Suprapubic skin (tissue), 4 donors: ENCODE data around the gene AP1S3.

Source experiments
- CTCF ChIP-seq, 2 donors: fragments of 200-600 bp in 1 of 2; fragments of 450-650 bp in 1 of 2; sonication (generic) in 1 of 2; IDR thresholded peaks; one replicate each; pipeline ENCODE4 v1.5.1; 2016 to 2019; ENCODE audit warnings: antibody characterized with exemption in 2 of 2, mild to moderate bottlenecking in 1 of 2, moderate library complexity in 1 of 2
- POLR2A ChIP-seq, 2 donors: fragments of 450-650 bp; IDR thresholded peaks; one replicate each; pipeline ENCODE4 v1.6.1; 2017; ENCODE audit warnings: antibody characterized with exemption in 2 of 2, mild to moderate bottlenecking in 2 of 2, moderate library complexity in 2 of 2
- POLR2AphosphoS5 ChIP-seq, 3 donors: sonication (generic); formaldehyde crosslinking; IDR thresholded peaks; one replicate each; pipeline ENCODE4 v1.6.1; 2017; ENCODE audit warnings: antibody characterized with exemption in 3 of 3

GRCh38 chr2:223832241-223832903 is 5.0 kb downstream of the AP1S3 start:
- TF ChIP-seq CTCF (IDR thresholded peaks at IDR 0.05) (no peak), POLR2AphosphoS5 (IDR thresholded peaks at IDR 0.05) (no peak), POLR2A (IDR thresholded peaks at IDR 0.05) (no peak)
